Cardiac ventricle fibroblast (primary cell): Measurements from ENCODE around the gene SDHD. TPM values are rescaled to one million over a fixed set of nuclear protein-coding genes. Genes with fewer than 3 reads are reported as not detected.

Experiments used
- total RNA-seq: library from RNA; depleted of rRNA; stranded (reverse); fragments of >200 nt; gene quantifications from 2 replicates; pipeline ENCODE4 v1.2.3, GENCODE V29; 2015

SDHD gene
- 88.9 and 89.9 TPM in 2 replicates for total RNA-seq

GRCh38 chr11:112086422-112087191 is at the start of gene SDHD, which contains the start of gene TIMM8B:
Gene SDHD, plus strand, starts transcription at chr11:112086873. Its CDS starts 35 bp downstream, at chr11:112086908.
Gene TIMM8B, minus strand, starts transcription at chr11:112086756. Its CDS starts 33 bp downstream, at chr11:112086723.

GRCh38 chr11:112073941-112074811 is 12.5 kb upstream of the SDHD start, which contains the start of the genes NKAPD1 and PIH1D2:
Gene NKAPD1, plus strand, starts transcription at chr11:112074299. Its CDS starts 1,276 bp downstream, at chr11:112075575.
Gene PIH1D2, minus strand, starts transcription at chr11:112074017. Its CDS starts 843 bp downstream, at chr11:112073174.

Other genes with a start within 250 kb of the SDHD start
- 13.5 and 18.2 TPM in 2 replicates for gene ALG9, start 215.3 kb upstream of the SDHD start, total RNA-seq
- gene FDXACB1, start 207.7 kb upstream of the SDHD start, total RNA-seq = 1.5 and 2.5 TPM in 2 replicates
- gene CFAP68, start 207.3 kb upstream of the SDHD start, total RNA-seq = 19.3 and 24.9 TPM in 2 replicates
- 53.4 and 56.3 TPM in 2 replicates for gene CRYAB, start 175.1 kb upstream of the SDHD start, total RNA-seq
- 0.94 and 2.0 TPM in 2 replicates for gene HSPB2, start 174.1 kb upstream of the SDHD start, total RNA-seq
- gene C11orf52, start 168.0 kb upstream of the SDHD start, total RNA-seq = 1.4 and 2.2 TPM in 2 replicates
- 15.8 and 16.3 TPM in 2 replicates for gene DIXDC1, start 149.5 kb upstream of the SDHD start, total RNA-seq
- 14.0 and 15.3 TPM in 2 replicates for gene DLAT, start 61.5 kb upstream of the SDHD start, total RNA-seq
- gene PIH1D2, start 12.9 kb upstream of the SDHD start, total RNA-seq = 0.87 and 1.8 TPM in 2 replicates
- gene NKAPD1, start 12.6 kb upstream of the SDHD start, total RNA-seq = 13.3 and 18.9 TPM in 2 replicates
- 35.3 and 36.7 TPM in 2 replicates for gene TIMM8B, start 117 bp upstream of the SDHD start, total RNA-seq
- 0.24 and 0.37 TPM in 2 replicates for gene IL18, start 77.2 kb downstream of the SDHD start, total RNA-seq
- 0.31 TPM in 1 of 2 replicates, not detected in the other for gene TEX12, start 80.5 kb downstream of the SDHD start, total RNA-seq
- gene BCO2, start 88.6 kb downstream of the SDHD start, total RNA-seq = 0.81 and 1.2 TPM in 2 replicates
- gene PTS, start 139.6 kb downstream of the SDHD start, total RNA-seq = 17.2 and 17.7 TPM in 2 replicates
- gene PLET1, start 174.0 kb downstream of the SDHD start, total RNA-seq = not detected in 2 replicates